M059J (cell line): Measurements from ENCODE around the gene MYD88. TPM values are rescaled to one million over a fixed set of nuclear protein-coding genes. Genes with fewer than 3 reads are reported as not detected.
A peak's percentile ranks its signal among the peaks of the same experiment; 100 is the strongest.
"Not testable (repeated sequence)": the region's sequence is repeated elsewhere in the genome, so short reads cannot be mapped to it uniquely, and the experiment has no call there.

Experiments
- DNase-seq: peaks from one replicate; pipeline ENCODE4 v3.0.0-alpha.2; 2012; ENCODE audit warnings: low read depth
- total RNA-seq: library from RNA; depleted of rRNA; stranded (reverse); fragments of >200 nt; shearing (Covaris generic); gene quantifications from 2 replicates; pipeline ENCODE4 v1.2.3, GENCODE V29; 2014

Gene MYD88
- total RNA-seq, 1 experiment from 2014 or later, result 14.1 TPM

GRCh38 chr3:38126121-38126892 lies 12.2 kb upstream of the MYD88 start:
- DNase-seq, result no peak

GRCh38 chr3:38127611-38128302 lies 10.7 kb upstream of the MYD88 start:
- DNase-seq, result no peak

- no peak for DNase-seq
Measured at GRCh38 chr3:38128303-38128655, 10.2 kb upstream of the MYD88 start.

GRCh38 chr3:38129058-38129457 lies 9.4 kb upstream of the MYD88 start:
- DNase-seq, result no peak

- no peak for DNase-seq
Measured at GRCh38 chr3:38130631-38131065, 7.8 kb upstream of the MYD88 start.

GRCh38 chr3:38131621-38132369 lies 6.7 kb upstream of the MYD88 start:
- DNase-seq, result no peak

- no peak for DNase-seq
Measured at GRCh38 chr3:38133209-38133556, 5.3 kb upstream of the MYD88 start.

GRCh38 chr3:38133557-38134405 lies 4.7 kb upstream of the MYD88 start:
- peak; percentile 48 for DNase-seq

GRCh38 chr3:38134517-38135143 lies 3.8 kb upstream of the MYD88 start:
- not testable (repeated sequence) for DNase-seq

- not testable (repeated sequence) for DNase-seq
Measured at GRCh38 chr3:38135621-38136277, 2.7 kb upstream of the MYD88 start.

GRCh38 chr3:38136393-38136776 lies 2.1 kb upstream of the MYD88 start:
- no peak for DNase-seq

GRCh38 chr3:38136777-38137614 lies 1.5 kb upstream of the MYD88 start, which contains the start of gene ACAA1:
ACAA1 (minus strand) TSS chr3:38137127; CDS start chr3:38137035, 92 bp downstream.
- DNase-seq, result peak; percentile 97

GRCh38 chr3:38137615-38138348 lies 679 bp upstream of the MYD88 start:
- no peak for DNase-seq

GRCh38 chr3:38139191-38139590 lies 730 bp downstream of the MYD88 start:
- no peak for DNase-seq

GRCh38 chr3:38139652-38140051 lies 1.2 kb downstream of the MYD88 start:
- no peak for DNase-seq

- DNase-seq, result no peak
Measured at GRCh38 chr3:38140326-38141172, 2.1 kb downstream of the MYD88 start.

- DNase-seq, result no peak
Measured at GRCh38 chr3:38141173-38141951, 2.9 kb downstream of the MYD88 start.
